H1 (cell line): ENCODE data around the gene ADGRL2. TPM values are rescaled to one million over a fixed set of nuclear protein-coding genes. Genes with fewer than 3 reads are reported as not detected.

Source experiments
- CTCF ChIA-PET: fragments of 300-600 bp; sonication (Branson Sonifier 250); formaldehyde crosslinking; loops from one replicate; lab custom pipeline; 2021; ENCODE audit not compliant: partially characterized antibody; lab: Charles Lee
- POLR2A ChIA-PET: fragments of 300-600 bp; sonication (Branson Sonifier 250); formaldehyde crosslinking; loops from one replicate; lab custom pipeline; 2021; ENCODE audit warnings: inconsistent platforms; ENCODE audit not compliant: partially characterized antibody; lab: Charles Lee
- DNase-seq, 2 experiments: peaks; one replicate each; pipeline versions ENCODE4 v3.0.0 to v3.0.0-alpha.2; 2010 to 2022; ENCODE audit warnings: low spot score in 2 of 2, low read depth in 1 of 2, mixed read lengths in 1 of 2
- FAIRE-seq: peaks from 2 replicates; lab custom pipeline; 2011; peaks lifted over from hg19 to GRCh38; lab: Jason Lieb, UNC
- H2AFZ ChIP-seq: 2 replicates; pipeline ENCODE4 v1.8.1; 2012; ENCODE audit warnings: low read length, inconsistent platforms
- H2AK5ac ChIP-seq: 2 replicates; pipeline ENCODE4 v1.6.1; 2013; ENCODE audit warnings: low read depth, low read length
- H2BK120ac ChIP-seq: replicated peaks from 2 replicates; pipeline ENCODE3; 2013; ENCODE audit warnings: low read depth, low read length, inconsistent platforms
- H2BK12ac ChIP-seq: 2 replicates; pipeline ENCODE4 v1.6.1; 2013; ENCODE audit warnings: low read depth, low read length
- H2BK15ac ChIP-seq: 2 replicates; pipeline ENCODE4 v1.6.1; 2013; ENCODE audit warnings: low read length
- H2BK20ac ChIP-seq: 2 replicates; pipeline ENCODE4 v1.6.1; 2013; ENCODE audit warnings: low read length
- H2BK5ac ChIP-seq: 2 replicates; pipeline ENCODE4 v1.6.1; 2013; ENCODE audit warnings: low read depth, low read length
- H3K14ac ChIP-seq: 2 replicates; pipeline ENCODE4 v1.6.1; 2013; ENCODE audit warnings: inconsistent platforms; ENCODE audit not compliant: insufficient read length
- H3K18ac ChIP-seq: 2 replicates; pipeline ENCODE4 v1.6.1; 2013; ENCODE audit warnings: low read length; ENCODE audit errors: extremely low read depth
- H3K23ac ChIP-seq: 2 replicates; pipeline ENCODE4 v1.6.1; 2013; ENCODE audit warnings: inconsistent platforms; ENCODE audit not compliant: insufficient read length
- H3K23me2 ChIP-seq: 2 replicates; pipeline ENCODE4 v1.6.1; 2013; ENCODE audit warnings: low read depth, low read length
- H3K27ac ChIP-seq: 2 replicates; pipeline ENCODE4 v1.6.1; 2011; ENCODE audit warnings: low read depth, low read length, inconsistent platforms
- H3K27me3 ChIP-seq, 4 experiments: replicated peaks in 1 of 4; 1 replicate in 1 of 4; 2 replicates in 3 of 4; pipeline versions ENCODE4 v1.6.1 to v1.8.1; 2011 to 2013; ENCODE audit warnings: low read length in 3 of 4, mild to moderate bottlenecking in 3 of 4, inconsistent platforms in 2 of 4, mixed read lengths in 2 of 4, moderate library complexity in 1 of 4; ENCODE audit not compliant: control insufficient read depth in 3 of 4, insufficient read depth in 3 of 4; ENCODE audit errors: extremely low read depth in 1 of 4
- H3K36me3 ChIP-seq, 4 experiments: 2 replicates each; pipeline versions ENCODE4 v1.6.1 to v1.8.1; 2011 to 2013; ENCODE audit warnings: mild to moderate bottlenecking in 4 of 4, low read length in 3 of 4, moderate library complexity in 2 of 4, control low read depth in 1 of 4, inconsistent platforms in 1 of 4; ENCODE audit not compliant: insufficient read depth in 4 of 4, control insufficient read depth in 2 of 4
- H3K4ac ChIP-seq: replicated peaks from 2 replicates; pipeline ENCODE3; 2013; ENCODE audit warnings: low read length, low read depth, mixed read lengths, inconsistent platforms; ENCODE audit not compliant: insufficient read length
- H3K4me1 ChIP-seq, 4 experiments: replicated peaks in 1 of 4; 1 replicate in 1 of 4; 2 replicates in 3 of 4; pipeline versions ENCODE4 v1.6.1 to v1.8.1; 2011 to 2013; ENCODE audit warnings: low read length in 3 of 4, inconsistent platforms in 2 of 4, mixed read lengths in 1 of 4; ENCODE audit not compliant: insufficient read depth in 4 of 4, control insufficient read depth in 3 of 4
- H3K4me2 ChIP-seq, 2 experiments: 2 replicates each; pipeline versions ENCODE4 v1.6.1 to v1.8.1; 2011 to 2013; ENCODE audit warnings: low read depth in 2 of 2, low read length in 2 of 2, control low read depth in 1 of 2, inconsistent platforms in 1 of 2, mild to moderate bottlenecking in 1 of 2; ENCODE audit not compliant: insufficient read depth in 1 of 2
- H3K4me3 ChIP-seq, 4 experiments: fragments of 200-600, 300-600 bp in 1 of 4; sonication (generic), shearing (Covaris generic), sonication (Bioruptor Twin) in 1 of 4; 2 replicates each; pipeline versions ENCODE4 v1.5.1 to v1.8.1; 2011 to 2016; ENCODE audit warnings: low read length in 4 of 4, low read depth in 3 of 4, control low read depth in 2 of 4, inconsistent platforms in 2 of 4, mild to moderate bottlenecking in 2 of 4, mixed read lengths in 1 of 4, moderate library complexity in 1 of 4; ENCODE audit not compliant: insufficient read depth in 2 of 4; ENCODE audit errors: extremely low read depth in 1 of 4
- H3K56ac ChIP-seq: replicated peaks from 2 replicates; pipeline ENCODE3; 2013; ENCODE audit warnings: low read depth, mild to moderate bottlenecking, mixed read lengths, low read length, inconsistent platforms; ENCODE audit not compliant: insufficient read length
- H3K79me1 ChIP-seq: 2 replicates; pipeline ENCODE4 v1.6.1; 2013; ENCODE audit warnings: low read depth, low read length, control low read depth
- H3K79me2 ChIP-seq, 2 experiments: 2 replicates each; pipeline versions ENCODE4 v1.6.1 to v1.8.1; 2012 to 2013; ENCODE audit warnings: low read length in 2 of 2, mild to moderate bottlenecking in 2 of 2, inconsistent platforms in 1 of 2; ENCODE audit not compliant: insufficient read depth in 2 of 2, control insufficient read depth in 1 of 2
- H3K9ac ChIP-seq, 4 experiments: replicated peaks in 1 of 4; 1 replicate in 1 of 4; 2 replicates in 3 of 4; pipeline versions ENCODE4 v1.6.1 to v1.8.1; 2011 to 2013; ENCODE audit warnings: low read depth in 3 of 4, low read length in 3 of 4, control low read depth in 2 of 4, mild to moderate bottlenecking in 2 of 4, moderate library complexity in 2 of 4, inconsistent platforms in 1 of 4; ENCODE audit errors: extremely low read depth in 1 of 4
- H3K9me3 ChIP-seq, 2 experiments: 2 replicates each; pipeline versions ENCODE4 v1.6.1 to v1.8.1; 2012 to 2013; ENCODE audit warnings: mild to moderate bottlenecking in 2 of 2, moderate library complexity in 2 of 2, control low read depth in 1 of 2, inconsistent platforms in 1 of 2, low read depth in 1 of 2, low read length in 1 of 2, mixed read lengths in 1 of 2; ENCODE audit not compliant: insufficient read depth in 2 of 2
- H4K20me1 ChIP-seq, 2 experiments: replicated peaks in 1 of 2; 2 replicates each; pipeline versions ENCODE3 to v1.8.1; 2011 to 2013; ENCODE audit warnings: inconsistent platforms in 2 of 2, low read length in 2 of 2, mild to moderate bottlenecking in 1 of 2; ENCODE audit not compliant: insufficient read depth in 2 of 2, control insufficient read depth in 1 of 2
- H4K5ac ChIP-seq: 2 replicates; pipeline ENCODE4 v1.6.1; 2013; ENCODE audit warnings: low read length, low read depth, mixed read lengths, inconsistent platforms; ENCODE audit not compliant: insufficient read length
- H4K8ac ChIP-seq: 2 replicates; pipeline ENCODE4 v1.8.0; 2013; ENCODE audit warnings: mild to moderate bottlenecking, moderate library complexity, low read length, inconsistent platforms; ENCODE audit not compliant: insufficient read depth; ENCODE audit errors: extremely low read depth
- H4K91ac ChIP-seq: replicated peaks from 2 replicates; pipeline ENCODE3; 2013; ENCODE audit warnings: low read length, mixed read lengths, inconsistent platforms; ENCODE audit not compliant: insufficient read length
- BRCA1 ChIP-seq: IDR thresholded peaks from 2 replicates; pipeline ENCODE4 v1.6.1; 2012; ENCODE audit warnings: low read depth, low read length, improper control_type of control experiment
- CTCF ChIP-seq, 3 experiments: IDR thresholded peaks; 1 replicate in 2 of 3; 2 replicates in 1 of 3; pipeline versions ENCODE4 v1.5.1 to v1.6.1; 2011; ENCODE audit warnings: low read length in 3 of 3, mild to moderate bottlenecking in 3 of 3, inconsistent platforms in 2 of 3, low read depth in 1 of 3, moderate library complexity in 1 of 3; ENCODE audit not compliant: insufficient read depth in 1 of 3; ENCODE audit errors: control extremely low read depth in 1 of 3
- E2F6 ChIP-seq: IDR thresholded peaks from 2 replicates; pipeline ENCODE4 v1.6.1; 2012; ENCODE audit warnings: inconsistent platforms
- EP300 ChIP-seq, 2 experiments: IDR thresholded peaks; 1 replicate in 1 of 2; 2 replicates in 1 of 2; pipeline ENCODE4 v1.6.1; 2011 to 2012; ENCODE audit warnings: low read depth in 2 of 2, low read length in 2 of 2, mild to moderate bottlenecking in 2 of 2, borderline replicate concordance in 1 of 2, inconsistent platforms in 1 of 2, moderate library complexity in 1 of 2
- MAFK ChIP-seq: IDR thresholded peaks from 2 replicates; pipeline ENCODE4 v1.6.1; 2012; ENCODE audit warnings: low read depth, mild to moderate bottlenecking, improper control_type of control experiment, low read length
- polyA plus RNA-seq, 7 experiments: library from polyadenylated mRNA; depleted of rRNA in 3 of 7; stranded (reverse) in 5 of 7; unstranded in 2 of 7; fragments of >200 nt in 5 of 7; fragments of 200-250 nt in 2 of 7; gene quantifications; 1 replicate in 5 of 7; 2 replicates in 1 of 7; 4 replicates in 1 of 7; pipeline versions ENCODE4 v1.2.1 to v1.2.3, GENCODE V29; 2011 to 2013; ENCODE audit warnings: missing spikeins in 2 of 7, mixed read lengths in 2 of 7
- total RNA-seq: library from RNA; stranded (reverse); fragmentation: NEBNext Ultra II Directional; extraction: Animal tissue kit (Norgen Biotek cat#: 25700); gene quantifications from 2 replicates; pipeline ENCODE4 v1.2.1, GENCODE V29; 2021

The ADGRL2 gene
- total and polyA plus RNA-seq, 2 of the 8 experiments (the other 6 are each of a cell fraction or from before 2014, with no cell fraction given) = 113 to 124 TPM

- H2BK15ac ChIP-seq = no peak overlapping the region
- H2BK120ac ChIP-seq = no peak overlapping the region
- H3K27me3 ChIP-seq = no peaks in the 10 kb centered on the region
- H2BK20ac ChIP-seq = no peak overlapping the region
- DNase-seq = no peak
- H3K18ac ChIP-seq = no peak overlapping the region
- H3K9ac ChIP-seq = no peak overlapping the region
- no peak overlapping the region for H2AFZ ChIP-seq
- H4K91ac ChIP-seq = no peak overlapping the region
- no peak overlapping the region for H3K4me3 ChIP-seq
- no peak overlapping the region for H3K56ac ChIP-seq
- no peaks in the 10 kb centered on the region for H3K4me1 ChIP-seq
- H4K8ac ChIP-seq = no peak overlapping the region
- no peaks in the 10 kb centered on the region for H3K9me3 ChIP-seq
- no peaks in the 10 kb centered on the region for H3K79me2 ChIP-seq
- H3K27ac ChIP-seq = no peak overlapping the region
- no peak overlapping the region for H2BK12ac ChIP-seq
- no peak for FAIRE-seq
- ChIA-PET CTCF (interaction anchor here (1.5 kb wide), 1 partner anchor 8 kb away, joined by 3 read pairs; no protein-coding TSS in a partner anchor), POLR2A (no interaction called here)
- no peak overlapping the region for H2BK5ac ChIP-seq
- no peak overlapping the region for H4K5ac ChIP-seq
- no peak overlapping the region for H3K4me2 ChIP-seq
- H3K23me2 ChIP-seq = no peaks in the 10 kb centered on the region
- no peak overlapping the region for H3K4ac ChIP-seq
- H3K79me1 ChIP-seq = no peaks in the 10 kb centered on the region
- H4K20me1 ChIP-seq = no peaks in the 10 kb centered on the region
- H3K36me3 ChIP-seq = no peaks in the 10 kb centered on the region
- no peak overlapping the region for H3K23ac ChIP-seq
- H2AK5ac ChIP-seq = no peak overlapping the region
- no peak overlapping the region for H3K14ac ChIP-seq
- TF ChIP-seq BRCA1 (no peak), MAFK (no peak), CTCF (IDR thresholded peaks at IDR 0.05; ENCODE audit: control extremely low read depth in 1 of 3, insufficient read depth in 1 of 3, low read depth in 1 of 3, low read length in 3 of 3) (no peak), E2F6 (no peak), EP300 (IDR thresholded peaks at IDR 0.05; ENCODE audit: borderline replicate concordance in 1 of 2, low read depth in 2 of 2, low read length in 2 of 2) (no peak)
These were observed 213.0 kb downstream of the ADGRL2 start for GRCh38 chr1:82013702-82014101.
